ENCODE results near the gene CGNL1.

Gene CGNL1

GRCh38 chr15:57567891-57568290 lies 191.6 kb downstream of the CGNL1 start:
- H3K4me1 Mint-ChIP-seq = peaks cover 13% of the 10 kb centered on the region
- H3K4me3 Mint-ChIP-seq = no peak overlapping the region
- no peak for DNase-seq (ENCODE audit: low spot score in 2 of 2)
- H3K9me3 Mint-ChIP-seq = no peaks in the 10 kb centered on the region
- ATAC-seq = no peak
- no peak overlapping the region for H3K27ac Mint-ChIP-seq
- no peaks in the 10 kb centered on the region for H3K36me3 Mint-ChIP-seq

- DNase-seq (ENCODE audit: low spot score in 2 of 2) (no peak), ATAC-seq (no peak)
- Mint-ChIP-seq H3K36me3 (no peaks in the 10 kb centered on the region), H3K4me1 (peaks cover 9% of the 10 kb centered on the region), H3K4me3 (no peak overlapping the region), H3K9me3 (no peaks in the 10 kb centered on the region), H3K27ac (no peak overlapping the region)
Observed at GRCh38 chr15:57568299-57568698, 192.0 kb downstream of the CGNL1 start.

GRCh38 chr15:57570340-57570739 lies 194.0 kb downstream of the CGNL1 start:
- no peak overlapping the region for H3K27ac Mint-ChIP-seq
- ATAC-seq (no peak), DNase-seq (ENCODE audit: low spot score in 2 of 2) (no peak)
- H3K9me3 Mint-ChIP-seq = no peaks in the 10 kb centered on the region
- H3K4me1 Mint-ChIP-seq = peaks cover 5% of the 10 kb centered on the region
- no peaks in the 10 kb centered on the region for H3K36me3 Mint-ChIP-seq
- no peak overlapping the region for H3K4me3 Mint-ChIP-seq

- Mint-ChIP-seq H3K4me1 (no peaks in the 10 kb centered on the region), H3K27ac (no peak overlapping the region), H3K36me3 (no peaks in the 10 kb centered on the region), H3K4me3 (no peak overlapping the region), H3K9me3 (no peaks in the 10 kb centered on the region)
- ATAC-seq (no peak), DNase-seq (ENCODE audit: low spot score in 2 of 2) (no peak)
Observed at GRCh38 chr15:57570994-57571393, 194.7 kb downstream of the CGNL1 start.

- H3K4me1 Mint-ChIP-seq = no peaks in the 10 kb centered on the region
- no peak for ATAC-seq
- no peak for DNase-seq (ENCODE audit: low spot score in 2 of 2)
- H3K9me3 Mint-ChIP-seq = no peaks in the 10 kb centered on the region
- no peak overlapping the region for H3K4me3 Mint-ChIP-seq
- H3K36me3 Mint-ChIP-seq = no peaks in the 10 kb centered on the region
- H3K27ac Mint-ChIP-seq = no peak overlapping the region
Observed at GRCh38 chr15:57571725-57572124, 195.4 kb downstream of the CGNL1 start.

GRCh38 chr15:57572468-57572867 lies 196.2 kb downstream of the CGNL1 start:
- Mint-ChIP-seq H3K9me3 (no peaks in the 10 kb centered on the region), H3K4me3 (no peak overlapping the region), H3K36me3 (no peaks in the 10 kb centered on the region), H3K27ac (no peak overlapping the region), H3K4me1 (no peaks in the 10 kb centered on the region)
- ATAC-seq (no peak), DNase-seq (ENCODE audit: low spot score in 2 of 2) (no peak)

GRCh38 chr15:57573151-57573550 lies 196.8 kb downstream of the CGNL1 start:
- H3K4me1 Mint-ChIP-seq = no peaks in the 10 kb centered on the region
- H3K9me3 Mint-ChIP-seq = no peaks in the 10 kb centered on the region
- no peak for ATAC-seq
- H3K27ac Mint-ChIP-seq = no peak overlapping the region
- DNase-seq (ENCODE audit: low spot score in 2 of 2) = no peak
- H3K36me3 Mint-ChIP-seq = no peaks in the 10 kb centered on the region
- no peak overlapping the region for H3K4me3 Mint-ChIP-seq

GRCh38 chr15:57575363-57575762 lies 199.1 kb downstream of the CGNL1 start:
- H3K36me3 Mint-ChIP-seq = no peaks in the 10 kb centered on the region
- no peak overlapping the region for H3K4me3 Mint-ChIP-seq
- no peaks in the 10 kb centered on the region for H3K4me1 Mint-ChIP-seq
- H3K27ac Mint-ChIP-seq = no peak overlapping the region
- DNase-seq (ENCODE audit: low spot score in 2 of 2) (no peak), ATAC-seq (no peak)
- no peaks in the 10 kb centered on the region for H3K9me3 Mint-ChIP-seq

GRCh38 chr15:57578288-57578900 lies 202.1 kb downstream of the CGNL1 start:
- Mint-ChIP-seq H3K4me1 (no peaks in the 10 kb centered on the region), H3K36me3 (no peaks in the 10 kb centered on the region), H3K27ac (no peak overlapping the region), H3K4me3 (no peak overlapping the region), H3K9me3 (peaks cover 7% of the 10 kb centered on the region)
- DNase-seq (ENCODE audit: low spot score in 2 of 2) (no peak), ATAC-seq (no peak)

- H3K36me3 Mint-ChIP-seq = no peaks in the 10 kb centered on the region
- H3K4me1 Mint-ChIP-seq = no peaks in the 10 kb centered on the region
- no peak for ATAC-seq
- H3K4me3 Mint-ChIP-seq = no peak overlapping the region
- no peak overlapping the region for H3K27ac Mint-ChIP-seq
- peaks cover 10% of the 10 kb centered on the region for H3K9me3 Mint-ChIP-seq
- no peak for DNase-seq (ENCODE audit: low spot score in 2 of 2)
Observed at GRCh38 chr15:57580428-57580827, 204.1 kb downstream of the CGNL1 start.

- Mint-ChIP-seq H3K4me1 (no peaks in the 10 kb centered on the region), H3K36me3 (no peaks in the 10 kb centered on the region), H3K27ac (no peak overlapping the region), H3K9me3 (peaks cover 10% of the 10 kb centered on the region), H3K4me3 (no peak overlapping the region)
- DNase-seq (ENCODE audit: low spot score in 2 of 2) = no peak
- ATAC-seq = no peak
Observed at GRCh38 chr15:57580866-57581265, 204.6 kb downstream of the CGNL1 start.

- DNase-seq (ENCODE audit: low spot score in 2 of 2) (no peak), ATAC-seq (no peak)
- Mint-ChIP-seq H3K27ac (no peak overlapping the region), H3K4me3 (no peak overlapping the region), H3K4me1 (peaks cover 1% of the 10 kb centered on the region), H3K9me3 (peaks cover 10% of the 10 kb centered on the region), H3K36me3 (no peaks in the 10 kb centered on the region)
Observed at GRCh38 chr15:57582090-57582489, 205.8 kb downstream of the CGNL1 start.

- no peak for ATAC-seq
- no peak overlapping the region for H3K27ac Mint-ChIP-seq
- H3K4me1 Mint-ChIP-seq = peaks cover 7% of the 10 kb centered on the region
- no peak overlapping the region for H3K4me3 Mint-ChIP-seq
- DNase-seq (ENCODE audit: low spot score in 2 of 2) = no peak
- H3K9me3 Mint-ChIP-seq = peaks cover 10% of the 10 kb centered on the region
- H3K36me3 Mint-ChIP-seq = no peaks in the 10 kb centered on the region
Observed at GRCh38 chr15:57583282-57583681, 207.0 kb downstream of the CGNL1 start.

- peaks cover 7% of the 10 kb centered on the region for H3K4me1 Mint-ChIP-seq
- peaks cover 10% of the 10 kb centered on the region for H3K9me3 Mint-ChIP-seq
- H3K36me3 Mint-ChIP-seq = no peaks in the 10 kb centered on the region
- ATAC-seq (no peak), DNase-seq (ENCODE audit: low spot score in 2 of 2) (no peak)
- H3K27ac Mint-ChIP-seq = no peak overlapping the region
- no peak overlapping the region for H3K4me3 Mint-ChIP-seq
Observed at GRCh38 chr15:57583720-57584119, 207.4 kb downstream of the CGNL1 start.

- Mint-ChIP-seq H3K4me3 (no peak overlapping the region), H3K4me1 (peaks cover 13% of the 10 kb centered on the region), H3K36me3 (no peaks in the 10 kb centered on the region), H3K9me3 (peaks cover 10% of the 10 kb centered on the region), H3K27ac (no peak overlapping the region)
- DNase-seq (ENCODE audit: low spot score in 2 of 2) = no peak
- ATAC-seq = peak; percentile 53
Observed at GRCh38 chr15:57586661-57587424, 210.5 kb downstream of the CGNL1 start.

- Mint-ChIP-seq H3K4me3 (no peak overlapping the region), H3K27ac (no peak overlapping the region), H3K9me3 (no peaks in the 10 kb centered on the region), H3K4me1 (peaks cover 13% of the 10 kb centered on the region), H3K36me3 (no peaks in the 10 kb centered on the region)
- ATAC-seq (no peak), DNase-seq (ENCODE audit: low spot score in 2 of 2) (no peak)
Observed at GRCh38 chr15:57589281-57589680, 213.0 kb downstream of the CGNL1 start.
